GM21786 (cell line): ENCODE measurements around the gene PLA2G4B.

Experiments used
- ATAC-seq: cut with Tn5 transposase; IDR thresholded peaks from one replicate; pipeline ENCODE4 v1.9.1; 2021; ENCODE audit not compliant: unreplicated experiment

Gene PLA2G4B

DNA sequence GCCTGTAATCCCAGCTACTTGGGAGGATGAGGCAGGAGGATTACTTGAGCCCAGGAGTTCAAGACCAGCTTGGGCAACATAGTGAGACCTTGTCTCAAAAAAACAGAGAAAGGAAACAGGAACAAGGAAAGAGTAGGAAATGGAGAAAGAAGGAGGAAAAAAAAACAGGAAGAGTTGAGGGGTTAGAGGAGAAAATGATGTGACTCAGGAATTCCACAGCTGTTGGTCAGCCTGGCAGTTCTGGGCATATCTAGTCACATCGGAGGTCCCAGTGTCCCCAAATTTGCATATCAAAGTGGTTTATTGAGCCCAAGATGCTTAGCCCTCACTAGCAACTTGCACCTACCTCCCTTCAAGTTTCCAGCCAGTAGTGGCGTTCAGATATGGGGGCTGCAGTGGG is 29.5 kb upstream of the PLA2G4B start:
- no peak for ATAC-seq

- no peak for ATAC-seq
Observed at GRCh38 chr15:41809526-41810220, 29.0 kb upstream of the PLA2G4B start.

DNA sequence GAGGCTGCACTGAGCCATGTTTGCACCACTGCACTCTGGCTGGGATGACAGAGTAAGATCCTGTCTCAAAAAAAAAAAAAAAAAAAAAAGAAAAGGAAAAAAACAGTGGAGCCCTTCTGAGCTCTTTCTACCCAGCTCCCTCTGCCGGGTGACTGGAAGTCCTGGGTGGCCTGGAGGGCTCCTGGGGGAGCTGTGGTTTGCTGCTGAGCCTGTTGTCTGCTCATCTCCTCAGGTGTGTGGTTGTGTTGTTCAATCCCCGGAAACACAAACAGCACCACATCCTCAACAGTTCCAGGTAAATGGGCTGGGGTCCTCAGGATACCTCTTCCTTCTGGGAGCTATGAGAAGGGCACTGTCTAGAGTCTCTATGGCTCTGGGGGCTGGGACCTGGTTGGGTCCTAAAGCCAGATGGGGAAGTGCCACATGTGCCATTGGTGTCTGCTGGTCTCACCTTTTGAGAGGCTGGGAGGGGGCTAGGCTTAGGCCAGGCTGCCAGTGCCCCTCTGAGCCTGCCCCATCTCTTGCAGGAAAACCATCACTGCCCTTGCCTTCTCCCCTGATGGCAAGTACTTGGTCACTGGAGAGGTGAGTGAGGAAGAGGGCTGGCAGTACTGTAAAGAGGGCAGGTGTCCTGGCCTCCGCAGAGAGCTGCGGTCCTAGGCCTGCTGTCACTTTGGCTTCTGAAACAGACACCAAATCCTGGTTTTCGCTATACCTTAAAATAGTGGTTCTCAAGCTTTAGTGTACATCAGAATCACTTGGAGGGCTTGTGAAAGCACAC is 27.8 kb upstream of the PLA2G4B start:
- no peak for ATAC-seq

DNA sequence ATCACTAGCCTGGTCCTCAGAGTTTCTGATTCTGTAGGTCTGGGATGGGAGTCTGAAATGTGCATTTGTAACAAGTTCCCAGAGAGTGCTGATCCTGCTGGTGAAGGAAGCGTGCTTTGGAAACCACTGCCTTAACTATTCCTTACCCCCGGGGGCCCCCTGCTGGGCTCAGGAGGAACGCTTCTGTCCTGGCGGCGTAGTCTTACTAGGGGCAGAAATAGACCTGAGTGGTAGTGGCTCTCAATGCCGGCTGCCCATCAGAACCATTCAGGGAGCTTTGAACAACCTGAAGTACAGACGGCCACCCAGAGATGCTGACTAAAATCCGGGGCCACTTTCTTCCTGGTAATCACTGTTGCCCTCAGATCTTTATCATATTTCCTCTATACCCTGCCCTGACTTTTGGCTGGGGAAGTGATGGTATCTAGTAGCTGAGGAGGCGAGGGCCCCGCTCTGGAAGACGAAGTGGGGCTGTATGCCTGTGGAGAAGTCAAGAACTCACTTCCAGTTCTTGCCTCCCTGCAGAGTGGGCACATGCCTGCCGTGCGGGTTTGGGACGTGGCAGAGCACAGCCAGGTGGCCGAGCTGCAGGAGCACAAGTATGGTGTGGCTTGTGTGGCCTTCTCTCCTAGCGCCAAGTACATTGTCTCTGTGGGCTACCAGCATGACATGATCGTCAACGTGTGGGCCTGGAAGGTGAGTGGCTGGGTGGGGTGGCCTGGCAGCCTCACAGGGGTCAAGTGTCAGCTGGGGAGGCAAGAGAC is 27.0 kb upstream of the PLA2G4B start:
- ATAC-seq = no peak

- ATAC-seq = no peak
Observed at GRCh38 chr15:41812820-41813375, 25.7 kb upstream of the PLA2G4B start.

DNA sequence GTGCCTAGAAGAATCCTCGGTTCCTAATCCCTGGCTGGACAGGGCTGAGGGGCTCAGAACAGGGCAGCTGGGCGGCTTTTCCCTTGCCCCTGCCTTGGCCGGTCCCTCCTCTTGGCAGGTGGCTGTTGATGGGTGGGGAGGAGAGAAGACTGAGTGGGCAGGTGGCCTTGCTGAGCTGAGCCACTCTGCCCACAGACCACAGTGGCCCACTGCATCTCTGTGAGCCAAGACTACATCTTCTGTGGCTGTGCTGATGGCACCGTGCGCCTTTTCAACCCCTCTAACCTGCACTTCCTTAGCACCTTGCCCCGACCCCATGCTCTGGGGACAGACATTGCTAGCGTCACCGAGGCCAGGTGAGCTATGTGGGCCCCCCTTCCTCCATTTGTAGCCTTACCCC is 25.2 kb upstream of the PLA2G4B start:
- ATAC-seq = no peak

DNA sequence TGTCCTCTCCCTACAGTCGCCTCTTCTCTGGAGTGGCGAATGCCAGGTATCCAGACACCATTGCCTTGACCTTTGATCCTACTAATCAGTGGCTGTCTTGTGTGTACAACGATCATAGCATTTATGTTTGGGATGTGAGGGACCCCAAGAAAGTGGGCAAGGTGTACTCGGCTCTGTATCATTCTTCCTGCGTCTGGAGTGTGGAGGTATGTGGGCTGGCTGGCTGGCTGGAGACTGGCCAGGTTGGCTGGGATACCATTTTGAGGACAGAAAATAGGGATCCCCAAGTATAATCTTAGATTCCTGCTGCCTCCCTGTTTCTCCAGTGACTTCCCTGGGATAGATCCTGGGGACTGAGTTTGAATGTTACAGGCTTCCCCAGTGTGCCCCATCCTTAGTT is 24.1 kb upstream of the PLA2G4B start:
- ATAC-seq = no peak

- no peak for ATAC-seq
Observed at GRCh38 chr15:41816788-41817187, 21.9 kb upstream of the PLA2G4B start.

DNA sequence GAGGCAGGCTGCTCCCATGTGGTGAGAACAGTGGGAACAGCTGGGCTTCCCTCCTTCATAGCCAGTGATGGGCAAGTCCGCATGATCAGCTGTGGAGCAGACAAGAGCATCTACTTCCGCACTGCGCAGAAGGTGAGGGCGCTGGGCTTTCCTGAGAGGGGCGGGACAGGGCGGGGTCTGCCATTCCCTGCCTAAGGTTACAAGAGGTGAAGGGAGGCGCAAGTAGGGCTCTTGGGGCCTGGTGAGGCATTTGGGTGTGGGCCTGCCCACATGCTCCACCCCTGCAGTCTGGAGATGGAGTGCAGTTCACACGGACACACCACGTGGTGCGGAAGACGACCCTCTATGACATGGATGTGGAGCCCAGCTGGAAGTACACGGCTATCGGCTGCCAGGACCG is 21.3 kb upstream of the PLA2G4B start:
- no peak for ATAC-seq

- no peak for ATAC-seq
Observed at GRCh38 chr15:41817781-41818180, 20.9 kb upstream of the PLA2G4B start.

DNA sequence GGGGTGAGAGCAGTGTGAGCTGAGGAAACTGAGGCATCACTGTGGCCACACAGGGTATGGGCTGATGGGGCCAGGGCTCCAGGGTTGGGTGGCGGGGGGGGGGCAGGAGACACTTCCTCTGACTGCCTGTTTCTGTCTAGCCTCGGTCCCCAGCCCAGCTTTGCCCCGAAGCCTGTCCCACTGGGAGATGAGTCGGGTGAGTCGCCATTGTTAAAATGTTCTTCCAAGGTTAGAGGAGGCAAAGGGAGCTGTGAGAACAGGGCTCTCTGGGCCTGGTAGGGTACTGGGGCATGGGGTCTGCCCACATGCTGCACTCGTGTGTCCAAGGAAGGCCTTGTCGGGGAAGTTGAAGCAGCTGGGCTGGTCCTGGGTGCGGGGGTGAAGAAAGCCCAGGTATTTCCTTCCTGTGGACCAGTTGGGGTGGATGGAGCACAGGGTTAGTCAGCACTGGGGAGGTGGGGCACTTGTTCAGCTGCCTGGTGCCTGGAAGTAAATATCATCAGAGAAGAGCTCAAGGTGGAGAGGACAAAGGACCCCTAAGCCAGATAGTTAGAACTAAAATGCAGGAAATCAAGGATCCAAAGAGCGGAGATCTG is 19.1 kb upstream of the PLA2G4B start:
- ATAC-seq = no peak

GRCh38 chr15:41820791-41821423 is 17.7 kb upstream of the PLA2G4B start:
- no peak for ATAC-seq

DNA sequence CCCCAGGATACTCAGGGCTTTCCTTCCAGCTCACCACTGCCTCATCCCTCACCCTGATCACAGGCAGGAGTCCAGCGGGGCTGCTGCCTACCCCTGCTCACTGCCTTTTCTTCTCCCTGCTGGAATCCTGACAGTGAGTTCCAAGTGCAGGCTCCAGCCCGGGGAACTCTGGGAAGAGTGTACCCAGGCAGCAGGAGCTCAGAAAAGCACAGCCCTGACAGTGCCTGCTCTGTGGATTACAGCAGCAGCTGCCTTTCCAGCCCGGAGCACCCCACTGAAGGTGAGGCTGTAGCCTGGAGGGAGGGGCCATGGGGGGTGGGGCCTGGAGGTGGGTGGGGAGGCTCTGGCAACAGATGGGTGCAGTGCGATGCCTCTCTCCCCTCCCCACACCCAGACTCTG is 16.8 kb upstream of the PLA2G4B start:
- ATAC-seq = no peak

DNA sequence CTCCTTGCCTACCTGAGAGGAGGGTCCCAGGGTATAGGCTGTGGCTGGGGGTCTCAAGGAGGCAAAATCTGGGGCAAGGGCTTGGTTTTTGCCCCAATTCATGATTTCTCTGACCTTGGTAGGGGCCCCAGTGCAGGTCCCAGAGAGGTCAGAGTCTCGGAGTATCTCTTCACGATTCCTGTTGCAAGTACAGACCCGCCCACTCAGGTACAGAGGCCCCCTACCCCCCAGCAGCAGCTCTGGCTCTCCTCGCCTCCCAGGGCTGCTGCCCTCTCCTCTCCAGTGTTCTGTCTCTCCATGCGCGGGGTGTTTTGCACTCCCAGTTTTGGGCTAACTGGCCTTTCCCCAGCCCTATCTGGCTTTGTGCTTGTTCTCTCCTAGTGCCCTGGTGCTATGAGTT is 16.2 kb upstream of the PLA2G4B start:
- no peak for ATAC-seq

- ATAC-seq = no peak
Observed at GRCh38 chr15:41822957-41823356, 15.7 kb upstream of the PLA2G4B start.

DNA sequence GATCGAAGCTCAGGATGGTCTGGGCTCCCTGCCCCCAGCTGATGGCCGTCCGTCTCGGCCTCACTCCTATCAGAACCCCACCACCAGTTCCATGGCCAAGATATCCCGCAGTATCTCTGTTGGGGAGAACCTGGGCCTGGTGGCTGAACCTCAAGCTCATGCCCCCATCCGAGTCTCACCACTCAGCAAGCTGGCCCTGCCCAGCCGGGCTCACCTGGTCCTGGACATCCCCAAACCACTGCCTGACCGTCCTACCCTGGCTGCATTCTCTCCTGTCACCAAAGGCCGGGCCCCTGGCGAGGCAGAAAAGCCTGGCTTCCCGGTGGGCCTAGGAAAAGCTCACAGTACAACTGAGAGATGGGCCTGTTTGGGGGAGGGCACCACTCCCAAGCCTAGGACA is 15.1 kb upstream of the PLA2G4B start:
- no peak for ATAC-seq

DNA sequence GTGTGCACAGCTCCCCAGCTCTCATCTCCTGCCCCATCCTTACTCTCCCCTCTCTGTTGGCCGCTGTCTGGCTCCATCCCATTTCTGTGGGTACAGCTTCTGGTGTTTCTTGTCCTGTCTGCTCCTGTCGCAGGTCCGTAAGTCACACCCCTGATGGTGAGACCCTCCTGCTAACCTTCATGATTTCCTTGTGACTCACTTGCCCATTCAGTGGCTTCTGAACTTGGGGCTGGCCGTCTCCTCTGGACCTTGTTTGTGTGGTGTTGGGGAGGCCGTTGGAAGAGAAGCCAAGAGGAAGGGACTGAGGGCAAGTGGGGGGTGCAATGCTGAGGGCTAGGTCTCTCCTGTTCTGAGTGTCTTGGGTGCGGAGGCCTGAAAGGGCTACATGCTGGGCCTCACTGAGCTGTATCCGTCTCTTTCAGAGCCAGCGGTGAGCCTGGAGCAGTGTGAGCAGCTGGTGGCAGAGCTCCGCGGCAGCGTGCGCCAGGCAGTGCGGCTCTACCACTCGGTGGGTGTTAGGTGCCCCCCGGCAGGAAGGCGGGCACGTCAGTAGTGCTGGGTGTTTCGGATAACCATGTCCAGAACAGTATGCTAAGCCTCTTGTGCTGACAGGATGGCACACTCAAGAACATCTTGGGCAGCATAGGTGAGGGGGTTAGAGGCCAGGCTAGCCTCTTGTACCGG is 14.4 kb upstream of the PLA2G4B start:
- ATAC-seq = no peak

GRCh38 chr15:41825145-41825544 is 13.5 kb upstream of the PLA2G4B start:
- ATAC-seq = no peak

- ATAC-seq = no peak
Observed at GRCh38 chr15:41825572-41826535, 12.8 kb upstream of the PLA2G4B start.
